Nephron progenitor cell (in vitro differentiated cells): ENCODE results near the gene SHB.
A peak's percentile ranks its signal among the peaks of the same experiment; 100 is the strongest.

Experiments used
- DNase-seq: peaks from one replicate; pipeline ENCODE4 v3.0.0; 2021
- H3K27ac Mint-ChIP-seq: 2 replicates; pipeline ENCODE4 v1.8.0; 2021; ENCODE audit warnings: mild to moderate bottlenecking, moderate library complexity, mixed read lengths
- H3K27me3 Mint-ChIP-seq: 2 replicates; pipeline ENCODE4 v1.8.0; 2021; ENCODE audit warnings: mild to moderate bottlenecking, low read depth, mixed read lengths; ENCODE audit not compliant: poor library complexity
- H3K36me3 Mint-ChIP-seq: 2 replicates; pipeline ENCODE4 v1.8.0; 2021; ENCODE audit warnings: low read depth, mixed read lengths
- H3K4me1 Mint-ChIP-seq: 2 replicates; pipeline ENCODE4 v1.8.0; 2021; ENCODE audit warnings: mixed read lengths
- H3K4me3 Mint-ChIP-seq: 2 replicates; pipeline ENCODE4 v1.8.0; 2021; ENCODE audit warnings: mild to moderate bottlenecking, moderate library complexity, mixed read lengths
- H3K9me3 Mint-ChIP-seq: 2 replicates; pipeline ENCODE4 v1.8.0; 2021; ENCODE audit warnings: mild to moderate bottlenecking, moderate library complexity, mixed read lengths
- CTCF ChIP-seq: fragments of 200-600 bp; sonication (generic); IDR thresholded peaks from 2 replicates; pipeline ENCODE4 v1.5.0; 2021; ENCODE audit warnings: antibody characterized with exemption

The SHB gene

GRCh38 chr9:37919956-37920335, 149.1 kb downstream of the SHB start:
- H3K27ac Mint-ChIP-seq, result no peak overlapping the region
- no peaks in the 10 kb centered on the region for H3K9me3 Mint-ChIP-seq
- peaks cover 4% of the 10 kb centered on the region for H3K27me3 Mint-ChIP-seq
- no peak for DNase-seq
- no peaks in the 10 kb centered on the region for H3K36me3 Mint-ChIP-seq
- no peak for TF ChIP-seq CTCF
- H3K4me1 Mint-ChIP-seq, result peaks cover 81% of the 10 kb centered on the region
- H3K4me3 Mint-ChIP-seq, result no peak overlapping the region

- no peaks in the 10 kb centered on the region for H3K36me3 Mint-ChIP-seq
- TF ChIP-seq CTCF, result no peak
- H3K27ac Mint-ChIP-seq, result no peak overlapping the region
- H3K4me3 Mint-ChIP-seq, result no peak overlapping the region
- DNase-seq, result no peak
- H3K9me3 Mint-ChIP-seq, result no peaks in the 10 kb centered on the region
- peaks cover 80% of the 10 kb centered on the region for H3K4me1 Mint-ChIP-seq
- H3K27me3 Mint-ChIP-seq, result peaks cover 4% of the 10 kb centered on the region
Measured at GRCh38 chr9:37919246-37919955, 149.6 kb downstream of the SHB start.

DNA sequence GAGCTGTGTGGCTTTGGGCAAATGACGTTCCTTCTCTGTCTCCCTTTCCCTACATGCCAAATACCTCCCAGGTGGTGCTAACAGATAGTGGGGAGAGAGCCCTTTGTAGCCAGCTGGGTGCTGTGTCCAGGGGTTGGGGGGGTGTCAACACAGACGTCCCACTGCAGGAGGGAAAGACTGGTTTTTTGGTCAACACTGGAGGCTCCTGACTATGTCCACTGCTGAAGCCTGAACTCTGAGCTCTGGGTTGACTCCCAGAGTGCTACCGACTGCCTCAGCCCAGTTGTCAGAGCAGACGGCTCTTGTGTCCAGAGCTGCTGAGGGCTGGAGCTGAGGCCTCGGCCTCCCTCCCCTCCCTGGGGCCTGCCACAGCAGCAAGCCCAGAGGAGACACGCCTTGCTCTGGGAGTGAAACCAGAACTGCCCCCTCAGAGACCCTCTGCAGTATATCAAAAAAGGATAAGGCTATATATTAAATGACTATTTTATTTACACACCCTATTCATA, 150.3 kb downstream of the SHB start:
- Mint-ChIP-seq H3K4me1 (peaks cover 77% of the 10 kb centered on the region), H3K36me3 (no peaks in the 10 kb centered on the region), H3K27ac (no peak overlapping the region), H3K9me3 (no peaks in the 10 kb centered on the region), H3K4me3 (no peak overlapping the region), H3K27me3 (peaks cover 4% of the 10 kb centered on the region)
- TF ChIP-seq CTCF, result no peak
- no peak for DNase-seq

DNA sequence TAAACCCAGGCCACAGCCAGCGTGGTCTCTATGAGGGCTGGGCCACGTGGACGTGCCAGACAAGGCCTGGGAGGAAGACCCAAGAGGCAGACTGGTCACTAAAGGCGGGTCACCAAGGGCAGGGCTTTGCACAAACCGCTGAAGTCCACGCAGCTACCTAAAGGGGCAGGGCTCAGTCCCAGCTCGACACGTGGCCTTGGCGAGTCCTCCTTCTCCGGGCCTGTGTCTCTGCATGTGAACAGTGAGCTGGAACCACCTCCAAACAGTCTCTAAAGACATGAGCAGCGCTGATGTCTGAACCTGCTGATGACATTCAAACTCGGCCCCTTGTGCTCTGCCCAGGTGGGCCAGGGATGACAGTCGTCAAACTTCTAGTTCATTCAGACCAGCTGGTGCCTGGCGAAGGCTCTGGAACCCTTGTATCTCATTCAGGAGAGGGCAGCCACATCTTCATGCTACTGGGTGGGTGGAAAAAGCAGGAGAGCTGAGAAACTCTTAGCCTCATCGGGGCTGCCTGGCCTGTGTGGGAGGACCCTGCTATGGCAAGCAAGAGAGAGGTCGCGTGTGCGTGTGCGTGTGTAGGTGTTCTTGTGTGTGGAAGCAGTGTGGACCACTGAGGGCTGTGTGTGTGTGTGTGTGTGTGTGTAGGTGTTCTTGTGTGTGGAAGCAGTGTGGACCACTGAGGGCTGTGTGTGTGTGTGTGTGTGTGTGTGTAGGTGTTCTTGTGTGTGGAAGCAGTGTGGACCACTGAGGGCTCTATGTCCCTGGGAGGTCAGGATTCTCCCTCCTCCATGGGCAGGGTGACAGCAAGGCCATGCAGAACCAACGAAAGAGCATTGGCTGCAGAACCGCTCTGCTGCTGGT, 151.0 kb downstream of the SHB start:
- Mint-ChIP-seq H3K4me3 (no peak overlapping the region), H3K27ac (peak overlapping the region; percentile 42), H3K27me3 (peaks cover 4% of the 10 kb centered on the region), H3K4me1 (peaks cover 75% of the 10 kb centered on the region), H3K9me3 (no peaks in the 10 kb centered on the region), H3K36me3 (no peaks in the 10 kb centered on the region)
- DNase-seq, result no peak
- no peak for TF ChIP-seq CTCF

DNA sequence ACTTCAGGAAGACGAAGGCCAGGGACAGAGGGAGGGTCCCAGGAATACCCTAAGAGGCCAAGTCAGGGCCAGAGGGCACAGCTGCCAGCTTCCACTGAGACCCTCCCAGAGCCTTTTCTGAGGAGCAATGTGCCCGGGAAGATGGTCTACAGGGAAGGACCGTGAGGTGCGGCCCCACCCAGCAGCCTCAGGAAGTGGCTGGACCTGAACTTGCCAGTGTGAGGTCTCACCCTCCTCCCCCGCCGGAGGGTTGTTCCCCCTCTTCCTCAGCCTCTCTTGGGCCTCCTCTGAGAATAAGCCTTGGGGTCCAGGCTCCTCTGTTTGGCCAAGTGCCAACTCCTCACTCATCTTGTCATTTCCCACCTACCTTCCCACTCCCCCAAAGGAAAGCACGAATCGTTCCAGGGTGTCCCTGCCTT, 151.7 kb downstream of the SHB start:
- H3K4me3 Mint-ChIP-seq, result no peak overlapping the region
- no peaks in the 10 kb centered on the region for H3K36me3 Mint-ChIP-seq
- H3K4me1 Mint-ChIP-seq, result peaks cover 68% of the 10 kb centered on the region
- H3K27me3 Mint-ChIP-seq, result peaks cover 4% of the 10 kb centered on the region
- no peak for TF ChIP-seq CTCF
- no peak for DNase-seq
- H3K27ac Mint-ChIP-seq, result peak overlapping the region; percentile 42
- no peaks in the 10 kb centered on the region for H3K9me3 Mint-ChIP-seq
